ENCODE results near the gene MAPK8IP2. TPM values are rescaled to one million over a fixed set of nuclear protein-coding genes. Genes with fewer than 3 reads are reported as not detected.
"Not testable (repeated sequence)": the region's sequence is repeated elsewhere in the genome, so short reads cannot be mapped to it uniquely, and the experiment has no call there.

Gene MAPK8IP2
- polyA plus RNA-seq, 4 donors: 0.76 to 0.87 (median 0.79) TPM

DNA sequence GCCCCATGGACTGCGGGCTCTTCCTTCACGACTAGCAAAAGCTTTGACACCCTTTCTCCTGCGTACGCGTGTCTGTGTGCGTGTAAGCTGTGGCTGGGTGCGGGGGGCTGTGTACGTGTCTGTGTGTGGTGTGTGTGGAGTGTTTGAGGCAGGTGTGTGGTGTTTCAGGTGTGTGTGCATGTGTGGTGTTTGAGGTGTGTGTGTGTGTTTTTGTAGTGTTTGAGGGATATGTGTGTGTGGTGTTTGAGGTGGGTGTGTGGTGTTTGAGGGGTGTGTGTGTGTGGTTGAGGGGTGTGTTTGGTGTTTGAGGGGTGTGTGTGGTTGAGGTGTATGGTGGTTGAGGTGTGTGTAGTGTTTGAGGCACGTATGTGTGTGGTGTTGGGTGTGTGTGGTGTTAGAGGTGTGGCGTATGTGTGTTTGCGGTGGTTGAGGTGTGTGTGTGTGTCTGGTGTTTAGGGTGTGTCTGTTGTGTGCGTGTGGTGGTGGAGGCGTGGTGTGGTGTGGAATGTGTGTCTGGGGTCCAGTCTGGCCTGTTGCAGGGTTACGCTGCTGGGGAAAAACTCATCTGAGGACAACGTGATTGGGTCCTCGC, 28.0 kb downstream of the MAPK8IP2 start:
- no peak for DNase-seq (ENCODE audit: low read depth in 4 of 4, low spot score in 2 of 4)

DNA sequence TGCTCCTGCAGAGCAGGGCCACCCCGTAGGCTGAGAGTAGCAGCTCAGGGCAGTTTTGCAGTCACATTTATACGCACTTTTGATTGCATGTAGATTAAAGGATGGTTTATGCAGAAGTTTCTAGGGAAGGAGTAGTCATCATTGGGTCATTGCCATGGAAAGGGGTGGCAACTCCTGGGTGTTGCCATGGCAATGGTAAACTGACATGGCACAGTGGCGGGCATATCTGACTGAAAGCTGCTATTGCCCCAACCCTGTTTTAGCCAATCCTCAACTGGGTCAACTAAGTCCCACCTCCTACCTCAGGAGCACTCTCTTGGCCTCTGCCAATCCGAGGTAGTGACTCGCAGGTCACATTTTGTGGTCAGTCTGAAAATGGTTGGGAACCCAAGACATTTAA, 29.8 kb downstream of the MAPK8IP2 start:
- no peak for DNase-seq (ENCODE audit: low read depth in 4 of 4, low spot score in 2 of 4)

- DNase-seq (ENCODE audit: low read depth in 4 of 4, low spot score in 2 of 4): no peak
Measured at GRCh38 chr22:50633086-50633485, 32.5 kb downstream of the MAPK8IP2 start.

GRCh38 chr22:50633771-50634170, 33.2 kb downstream of the MAPK8IP2 start:
- no peak for DNase-seq (ENCODE audit: low read depth in 4 of 4, low spot score in 2 of 4)

GRCh38 chr22:50635591-50635990, 35.0 kb downstream of the MAPK8IP2 start:
- no peak for DNase-seq (ENCODE audit: low read depth in 4 of 4, low spot score in 2 of 4)

DNA sequence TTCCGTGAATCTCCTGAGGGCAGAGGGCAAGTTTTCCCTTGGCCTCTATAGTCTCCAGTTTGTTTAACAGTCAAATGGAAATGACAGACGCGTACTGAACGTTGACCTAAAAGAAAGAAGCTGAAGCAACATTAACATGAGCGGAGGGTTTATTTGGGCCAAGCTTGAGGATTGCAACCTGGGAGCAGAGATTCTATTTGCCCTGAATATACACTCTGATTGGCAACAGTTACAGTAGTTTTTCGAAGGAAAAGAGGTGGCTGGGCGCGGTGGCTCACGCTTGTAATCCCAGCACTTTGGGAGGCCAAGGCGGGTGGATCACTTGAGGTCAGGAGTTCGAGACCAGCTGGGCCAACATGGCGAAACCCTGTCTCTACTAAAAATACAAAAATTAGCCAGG, 39.7 kb downstream of the MAPK8IP2 start:
- DNase-seq (ENCODE audit: low read depth in 4 of 4, low spot score in 2 of 4): not testable (repeated sequence)

DNA sequence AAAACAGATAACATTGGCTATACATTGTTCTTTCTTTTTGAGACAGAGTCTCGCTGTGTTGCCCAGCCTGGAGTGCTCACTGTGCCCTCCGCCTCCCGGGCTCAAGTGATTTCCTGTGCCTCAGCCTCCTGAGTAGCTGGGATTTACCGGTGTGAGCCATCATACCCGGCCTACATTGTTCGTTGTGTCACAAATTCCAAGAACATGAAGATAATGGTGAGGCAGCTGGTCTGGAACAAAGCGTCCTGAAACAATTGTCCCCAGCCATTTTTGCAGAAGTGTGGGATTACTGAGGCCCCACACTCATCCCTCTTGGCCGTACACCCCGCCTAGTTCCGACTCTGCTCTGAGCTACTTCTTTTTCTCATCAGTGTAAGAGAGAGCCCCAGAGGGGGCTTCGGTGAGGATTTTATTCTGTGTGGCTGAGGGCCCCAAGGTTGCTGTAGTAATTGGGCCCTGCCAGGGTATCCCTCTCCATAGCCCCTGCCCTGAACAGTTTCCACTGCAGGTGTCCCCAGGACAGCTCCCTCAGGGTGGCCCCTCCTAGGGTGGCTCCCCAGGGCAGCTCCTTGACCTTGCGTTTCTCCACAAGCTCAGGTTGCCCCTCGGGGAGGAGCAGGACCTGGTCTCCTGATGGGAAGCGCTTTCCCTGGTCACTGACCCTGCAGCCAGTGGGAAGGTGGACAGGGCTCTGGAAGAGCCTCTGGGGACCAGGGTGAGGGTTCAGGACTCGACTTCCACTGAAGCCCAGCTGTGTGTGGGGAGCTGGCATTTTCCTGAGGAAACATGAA, 40.5 kb downstream of the MAPK8IP2 start:
- no peak for DNase-seq (ENCODE audit: low read depth in 4 of 4, low spot score in 2 of 4)

DNA sequence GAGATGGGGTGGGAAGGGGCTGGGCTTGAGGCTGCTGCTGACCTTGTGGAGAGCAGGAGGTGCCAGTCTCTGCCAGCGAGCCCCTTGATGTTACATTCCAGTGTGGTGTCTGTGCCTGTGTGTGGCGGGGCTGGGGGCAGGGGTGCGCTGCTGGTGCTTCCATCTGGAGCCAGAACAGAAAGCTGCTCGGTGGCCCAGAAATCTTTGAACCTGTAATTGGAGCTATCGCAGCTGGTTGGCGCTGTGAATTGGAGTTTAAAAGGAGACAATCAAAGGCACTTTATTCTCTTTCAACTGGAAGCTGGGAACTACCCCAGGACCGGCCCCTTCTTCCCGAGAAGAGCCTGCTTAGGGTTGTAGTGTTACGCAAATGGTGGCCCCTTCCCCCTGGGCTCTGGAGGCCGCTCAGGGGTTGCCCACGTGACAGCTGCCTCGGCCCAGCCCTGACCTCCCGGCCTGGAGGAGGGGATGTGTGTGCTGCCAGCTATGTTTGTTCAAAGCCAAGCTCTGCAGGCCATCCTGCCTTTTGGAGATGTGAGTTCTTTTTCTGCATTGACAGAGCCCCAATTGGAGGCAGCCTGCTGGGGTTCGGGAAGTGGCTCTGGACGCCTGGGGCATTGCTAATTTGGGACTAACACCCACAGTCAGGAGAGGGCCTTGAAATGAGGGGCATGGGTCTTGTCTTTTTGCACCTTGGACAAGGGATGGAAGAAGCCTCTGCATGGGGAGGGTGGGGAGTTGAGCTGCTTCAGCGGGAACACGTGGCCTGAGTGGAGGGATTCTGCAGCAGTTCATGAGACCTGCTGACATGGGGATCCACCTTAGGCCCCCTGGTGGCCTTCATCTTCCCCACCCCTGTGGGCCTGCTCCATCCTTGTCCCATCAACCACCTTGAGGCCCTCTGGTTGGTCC, 41.4 kb downstream of the MAPK8IP2 start:
- DNase-seq (ENCODE audit: low read depth in 4 of 4, low spot score in 2 of 4): no peak

DNA sequence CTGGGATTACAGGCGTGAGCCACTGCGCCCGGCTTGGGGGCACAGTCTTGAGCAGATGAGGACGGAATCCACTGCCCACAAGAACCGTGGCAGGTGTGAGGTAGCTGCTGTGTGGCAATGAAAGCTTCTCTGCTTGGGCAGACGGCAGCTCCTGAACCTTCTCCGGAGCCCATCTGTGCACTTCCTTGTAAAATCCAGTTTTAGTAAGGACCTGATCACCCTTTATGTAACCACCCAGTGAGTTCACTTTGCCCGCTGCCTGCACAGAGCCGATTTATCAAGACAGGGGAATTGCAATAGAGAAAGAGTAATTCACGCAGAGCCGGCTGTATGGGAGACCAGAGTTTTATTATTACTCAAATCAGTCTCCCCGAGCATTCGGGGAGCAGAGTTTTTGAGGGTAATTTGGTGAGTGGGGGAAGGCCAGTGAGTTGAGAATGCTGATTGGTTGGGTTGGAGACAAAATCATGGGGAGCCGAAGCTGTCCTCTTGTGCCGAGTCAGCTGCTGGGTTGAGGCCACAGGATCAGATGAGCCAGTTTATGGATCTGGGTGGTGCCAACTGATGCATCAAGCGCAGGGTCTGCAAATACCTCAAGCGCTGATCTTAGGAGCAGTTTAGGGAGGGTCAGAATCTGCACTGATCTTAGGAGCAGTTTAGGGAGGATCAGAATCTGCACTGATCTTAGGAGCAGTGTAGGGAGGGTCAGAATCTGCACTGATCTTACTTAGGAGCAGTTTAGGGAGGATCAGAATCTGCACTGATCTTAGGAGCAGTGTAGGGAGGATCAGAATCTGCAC, 42.6 kb downstream of the MAPK8IP2 start:
- DNase-seq (ENCODE audit: low read depth in 4 of 4, low spot score in 2 of 4): not testable (repeated sequence)

GRCh38 chr22:50643821-50644101, 43.2 kb downstream of the MAPK8IP2 start:
- not testable (repeated sequence) for DNase-seq (ENCODE audit: low read depth in 4 of 4, low spot score in 2 of 4)

- DNase-seq (ENCODE audit: low read depth in 4 of 4, low spot score in 2 of 4): no peak
Measured at GRCh38 chr22:50653256-50653655, 52.7 kb downstream of the MAPK8IP2 start.

- DNase-seq (ENCODE audit: low read depth in 4 of 4, low spot score in 2 of 4): not testable (repeated sequence)
Measured at GRCh38 chr22:50654664-50655063, 54.1 kb downstream of the MAPK8IP2 start.

- no peak for DNase-seq (ENCODE audit: low read depth in 4 of 4, low spot score in 2 of 4)
Measured at GRCh38 chr22:50656122-50657070, 55.8 kb downstream of the MAPK8IP2 start.

DNA sequence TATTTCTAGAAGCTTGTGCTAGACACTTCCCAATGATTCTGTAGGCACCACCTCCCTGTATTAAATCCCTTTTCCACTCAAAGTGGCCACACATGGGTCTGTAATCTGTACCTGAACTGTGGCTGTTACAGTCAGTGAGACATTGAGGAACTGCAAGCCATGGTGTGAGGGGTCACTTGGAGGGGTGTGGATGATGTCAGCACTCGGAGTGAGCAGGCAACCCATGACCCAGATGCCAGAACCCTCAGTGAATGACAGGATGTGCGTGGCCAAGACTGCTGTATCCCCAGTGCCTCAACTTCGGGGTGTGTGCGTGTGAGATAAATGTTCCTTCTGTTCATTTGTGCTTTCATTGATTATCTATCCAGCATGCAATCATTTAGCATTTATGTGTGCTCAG, 57.3 kb downstream of the MAPK8IP2 start:
- no peak for DNase-seq (ENCODE audit: low read depth in 4 of 4, low spot score in 2 of 4)

DNA sequence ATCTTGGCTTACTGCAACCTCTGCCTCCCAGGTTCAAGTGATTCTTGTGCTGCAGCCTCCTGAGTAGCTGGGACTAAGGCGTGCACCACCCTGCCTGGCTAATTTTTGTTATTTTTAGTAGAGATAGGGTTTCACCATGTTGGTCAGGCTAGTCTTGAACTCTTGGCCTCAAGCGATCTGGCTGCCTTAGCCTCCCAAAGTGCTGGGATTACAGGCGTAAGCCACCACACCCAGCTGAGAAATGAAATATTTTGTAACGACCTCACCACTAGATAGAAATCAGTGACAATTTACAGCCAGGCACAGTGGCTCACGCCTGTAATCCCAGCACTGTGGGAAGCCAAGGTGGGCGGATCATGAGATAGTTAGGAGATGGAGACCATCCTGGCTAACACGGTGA, 59.1 kb downstream of the MAPK8IP2 start:
- not testable (repeated sequence) for DNase-seq (ENCODE audit: low read depth in 4 of 4, low spot score in 2 of 4)

DNA sequence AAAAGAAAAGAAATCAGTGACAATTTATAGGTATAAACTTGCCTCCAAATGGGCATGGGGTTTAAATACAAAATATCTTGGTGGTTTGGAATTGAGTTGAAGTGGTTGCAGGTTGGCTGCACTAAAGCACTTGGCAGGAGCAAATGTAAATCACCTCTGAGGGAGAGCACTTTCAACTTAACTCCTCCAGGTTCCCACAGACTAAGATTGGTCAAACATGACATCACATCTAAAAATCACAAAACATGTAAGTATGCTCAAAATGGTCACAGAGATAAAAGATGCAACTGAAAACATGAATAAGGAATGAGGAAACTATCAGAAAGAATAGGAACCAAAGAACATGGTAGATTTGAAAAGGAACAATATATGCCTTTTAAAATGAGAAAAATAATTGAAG, 59.7 kb downstream of the MAPK8IP2 start:
- no peak for DNase-seq (ENCODE audit: low read depth in 4 of 4, low spot score in 2 of 4)
